ENCODE measurements around the gene CREG2.
"Not testable (repeated sequence)": the region's sequence is repeated elsewhere in the genome, so short reads cannot be mapped to it uniquely, and the experiment has no call there.

Gene CREG2

DNA sequence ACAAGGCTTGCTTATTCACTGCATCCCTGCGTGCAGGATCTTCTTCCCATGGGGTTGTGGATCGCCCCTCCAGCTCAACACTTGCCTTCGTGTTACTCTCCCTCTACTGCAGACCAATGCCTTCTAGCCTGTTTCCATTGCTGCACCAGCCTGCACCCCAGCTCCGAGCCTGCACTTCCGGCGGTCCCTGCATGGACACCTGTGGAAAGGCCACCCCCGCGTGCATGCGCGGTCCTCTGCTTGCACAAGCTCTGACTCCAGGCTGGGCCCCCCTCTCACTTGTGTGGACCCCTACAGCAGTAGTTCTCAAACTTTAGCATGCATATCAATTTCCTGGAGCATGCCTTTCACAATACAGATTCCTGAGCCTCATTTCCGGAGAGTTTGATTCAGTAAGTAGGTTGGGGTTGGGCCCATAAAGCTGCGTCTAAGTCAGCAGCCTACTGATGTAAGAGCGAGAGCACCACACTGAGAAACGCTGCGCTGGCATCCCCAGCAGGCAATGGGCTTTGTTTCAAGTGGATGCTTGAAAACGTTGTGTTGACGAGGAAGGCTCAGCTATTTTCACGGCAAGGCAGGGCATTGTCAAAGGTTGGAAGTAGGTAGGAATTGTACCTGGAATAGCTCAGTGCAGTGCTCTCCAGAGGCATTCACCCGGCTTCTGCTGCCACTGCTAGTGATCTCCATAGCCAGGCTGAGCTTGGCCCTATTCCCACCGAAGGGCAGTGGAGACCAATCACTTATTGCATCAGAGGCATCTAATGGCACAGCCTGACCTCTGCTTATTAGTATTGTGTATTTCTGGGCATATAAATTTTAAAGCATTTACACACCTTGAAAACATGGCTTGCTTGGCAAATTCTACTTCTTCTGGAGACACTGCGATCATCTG, 32.6 kb downstream of the CREG2 start:
- Histone ChIP-seq H3K9me3 (ENCODE audit: control insufficient read depth in 5 of 5, low read length in 5 of 5) (no peaks in the 10 kb centered on the region), H3K9ac (ENCODE audit: low read length in 5 of 5) (no peak overlapping the region), H3K4me1 (ENCODE audit: control insufficient read depth in 5 of 5, insufficient read depth in 5 of 5, low read length in 5 of 5) (peaks cover 0 to 3% (median 0%) of the 10 kb centered on the region in 5 donors), H3K36me3 (ENCODE audit: control insufficient read depth in 5 of 5, insufficient read depth in 5 of 5, low read length in 5 of 5) (no peaks in the 10 kb centered on the region), H3K27me3 (ENCODE audit: control insufficient read depth in 5 of 5, insufficient read depth in 4 of 5, low read length in 5 of 5) (peaks cover 0 to 2% (median 0%) of the 10 kb centered on the region in 5 donors), H3K27ac (ENCODE audit: low read depth, low read length) (no peak overlapping the region), H3K4me3 (ENCODE audit: low read depth in 1 of 5, low read length in 5 of 5) (no peak overlapping the region)

DNA sequence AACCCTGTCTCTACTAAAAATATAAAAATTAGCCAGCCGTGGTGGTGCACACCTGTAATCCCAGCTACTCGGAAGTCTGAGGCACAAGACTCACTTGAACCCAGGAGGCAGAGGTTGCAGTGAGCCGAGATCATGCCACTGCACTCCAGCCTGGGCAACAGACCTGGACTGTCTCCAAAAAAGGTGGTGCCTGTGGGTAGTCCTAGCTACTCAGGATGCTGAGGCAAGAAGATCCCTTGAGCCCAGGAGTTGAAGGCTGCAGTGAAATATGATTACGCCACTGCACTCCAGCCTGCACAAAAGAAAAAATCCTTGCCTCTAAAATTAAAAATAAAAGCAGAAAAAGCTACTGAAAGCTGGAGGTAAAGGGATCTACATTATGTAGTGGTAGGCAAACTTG, 34.7 kb downstream of the CREG2 start:
- H3K4me1 ChIP-seq (ENCODE audit: control insufficient read depth in 5 of 5, insufficient read depth in 5 of 5, low read length in 5 of 5); H3K27ac ChIP-seq (ENCODE audit: low read depth, low read length); H3K9ac ChIP-seq (ENCODE audit: low read length in 5 of 5); H3K27me3 ChIP-seq (ENCODE audit: control insufficient read depth in 5 of 5, insufficient read depth in 4 of 5, low read length in 5 of 5); H3K36me3 ChIP-seq (ENCODE audit: control insufficient read depth in 5 of 5, insufficient read depth in 5 of 5, low read length in 5 of 5); H3K9me3 ChIP-seq (ENCODE audit: control insufficient read depth in 5 of 5, low read length in 5 of 5); H3K4me3 ChIP-seq (ENCODE audit: low read depth in 1 of 5, low read length in 5 of 5): not testable (repeated sequence)

DNA sequence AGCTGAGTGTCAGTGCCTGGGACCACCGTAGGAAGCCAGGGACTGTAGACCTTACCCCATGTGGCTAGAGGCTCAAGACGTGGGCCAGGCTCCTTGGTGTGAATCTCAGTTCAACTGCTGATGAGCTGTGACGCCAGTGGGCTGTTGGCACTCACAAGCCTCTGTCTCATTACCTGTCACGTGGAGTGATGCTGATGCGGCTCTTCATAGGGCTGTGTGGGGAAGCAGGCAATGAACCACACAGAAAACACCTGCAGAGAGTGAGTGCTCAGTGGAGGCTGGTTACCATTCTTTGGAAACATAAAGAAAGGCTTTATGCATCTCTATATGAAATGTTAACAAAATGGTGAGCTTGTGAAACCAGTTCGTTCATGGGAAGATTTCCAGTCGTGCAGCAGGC, 36.1 kb downstream of the CREG2 start:
- H3K4me1 ChIP-seq (ENCODE audit: control insufficient read depth in 5 of 5, insufficient read depth in 5 of 5, low read length in 5 of 5) = peaks cover 0 to 3% (median 0%) of the 10 kb centered on the region in 5 donors
- no peak overlapping the region for H3K27ac ChIP-seq (ENCODE audit: low read depth, low read length)
- H3K4me3 ChIP-seq (ENCODE audit: low read depth in 1 of 5, low read length in 5 of 5) = no peak overlapping the region
- H3K9ac ChIP-seq (ENCODE audit: low read length in 5 of 5) = no peak overlapping the region
- no peaks in the 10 kb centered on the region for H3K9me3 ChIP-seq (ENCODE audit: control insufficient read depth in 5 of 5, low read length in 5 of 5)
- H3K27me3 ChIP-seq (ENCODE audit: control insufficient read depth in 5 of 5, insufficient read depth in 4 of 5, low read length in 5 of 5) = no peaks in the 10 kb centered on the region
- no peaks in the 10 kb centered on the region for H3K36me3 ChIP-seq (ENCODE audit: control insufficient read depth in 5 of 5, insufficient read depth in 5 of 5, low read length in 5 of 5)

DNA sequence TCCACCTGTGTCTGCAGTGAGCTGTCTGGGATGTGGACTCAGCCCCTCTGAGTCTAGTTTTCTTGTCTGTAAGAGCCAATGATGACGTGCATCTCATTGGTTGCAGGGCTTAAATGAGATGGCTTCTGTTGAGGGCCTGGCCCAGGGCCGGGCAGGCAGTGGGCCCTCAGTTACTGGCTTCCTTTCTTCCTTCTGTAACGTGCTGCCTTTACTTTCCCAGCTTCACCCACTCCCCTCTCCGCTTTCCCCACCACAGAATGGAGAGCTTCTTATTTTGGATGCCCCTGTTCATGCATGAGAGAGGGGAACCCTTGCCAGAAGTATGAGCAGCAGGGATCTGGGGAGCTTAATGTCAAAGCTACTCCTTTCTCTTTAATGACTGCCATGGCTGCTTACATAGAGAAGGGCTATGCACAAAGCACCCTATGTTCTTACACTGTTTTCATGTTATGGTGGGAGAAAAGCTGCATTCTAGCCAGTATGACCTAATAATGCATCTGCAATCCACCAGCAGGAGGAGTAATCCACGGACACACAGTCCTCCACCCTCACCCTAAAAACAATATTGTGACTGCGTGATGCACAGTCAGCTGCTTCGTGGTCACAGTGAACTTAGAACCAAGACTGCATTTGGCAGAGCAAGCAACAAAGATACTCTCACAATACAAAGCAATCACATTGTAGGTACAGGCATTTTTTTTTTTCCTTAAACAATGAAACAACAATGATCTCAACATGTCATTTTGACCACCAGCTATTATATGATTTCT, 37.2 kb downstream of the CREG2 start:
- Histone ChIP-seq H3K4me3 (ENCODE audit: low read depth in 1 of 5, low read length in 5 of 5) (no peak overlapping the region), H3K36me3 (ENCODE audit: control insufficient read depth in 5 of 5, insufficient read depth in 5 of 5, low read length in 5 of 5) (no peaks in the 10 kb centered on the region), H3K4me1 (ENCODE audit: control insufficient read depth in 5 of 5, insufficient read depth in 5 of 5, low read length in 5 of 5) (peaks cover 0 to 2% (median 0%) of the 10 kb centered on the region in 5 donors), H3K27me3 (ENCODE audit: control insufficient read depth in 5 of 5, insufficient read depth in 4 of 5, low read length in 5 of 5) (no peaks in the 10 kb centered on the region), H3K9me3 (ENCODE audit: control insufficient read depth in 5 of 5, low read length in 5 of 5) (no peaks in the 10 kb centered on the region), H3K9ac (ENCODE audit: low read length in 5 of 5) (no peak overlapping the region), H3K27ac (ENCODE audit: low read depth, low read length) (no peak overlapping the region)

DNA sequence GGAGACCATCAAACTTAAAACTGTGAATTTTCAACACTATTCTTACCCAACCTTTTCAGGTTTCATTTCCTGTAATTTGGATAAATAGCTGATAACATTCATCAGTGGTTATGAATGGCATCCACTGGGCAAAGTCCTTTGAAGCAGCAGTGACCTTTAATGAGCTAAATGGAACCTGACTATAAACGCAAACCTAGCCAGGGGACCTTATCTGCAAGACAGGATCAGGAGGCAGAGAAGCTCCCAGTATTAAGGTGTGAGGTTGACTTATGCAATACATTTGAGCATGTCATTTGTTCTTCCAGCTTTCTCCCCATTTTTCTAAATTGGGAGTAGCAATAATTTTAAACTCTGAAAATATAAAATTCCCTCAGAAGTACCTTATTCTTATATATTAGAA, 38.4 kb downstream of the CREG2 start:
- Histone ChIP-seq H3K27ac (ENCODE audit: low read depth, low read length) (no peak overlapping the region), H3K36me3 (ENCODE audit: control insufficient read depth in 5 of 5, insufficient read depth in 5 of 5, low read length in 5 of 5) (no peaks in the 10 kb centered on the region), H3K9ac (ENCODE audit: low read length in 5 of 5) (no peak overlapping the region), H3K4me1 (ENCODE audit: control insufficient read depth in 5 of 5, insufficient read depth in 5 of 5, low read length in 5 of 5) (no peaks in the 10 kb centered on the region), H3K4me3 (ENCODE audit: low read depth in 1 of 5, low read length in 5 of 5) (no peak overlapping the region), H3K9me3 (ENCODE audit: control insufficient read depth in 5 of 5, low read length in 5 of 5) (no peaks in the 10 kb centered on the region), H3K27me3 (ENCODE audit: control insufficient read depth in 5 of 5, insufficient read depth in 4 of 5, low read length in 5 of 5) (no peaks in the 10 kb centered on the region)

DNA sequence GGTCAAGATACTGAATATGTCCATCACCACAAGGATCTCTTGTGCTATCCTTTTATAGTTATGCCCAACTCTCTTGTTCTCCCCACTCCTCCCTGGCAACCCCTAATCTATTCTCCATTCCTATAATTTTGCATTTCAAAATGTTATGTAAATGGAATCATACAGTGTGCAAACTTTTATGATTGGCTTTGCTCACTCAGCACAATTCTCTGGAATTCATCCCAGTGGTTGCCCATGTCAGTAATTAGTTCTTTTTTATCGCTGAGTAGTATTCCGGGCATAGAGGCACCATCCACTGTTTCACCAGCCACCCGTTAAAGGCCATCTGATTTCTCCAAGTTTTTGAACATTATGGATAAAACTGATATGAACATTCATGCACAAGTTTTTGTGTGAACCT, 40.4 kb downstream of the CREG2 start:
- Histone ChIP-seq H3K27me3 (ENCODE audit: control insufficient read depth in 5 of 5, insufficient read depth in 4 of 5, low read length in 5 of 5) (no peaks in the 10 kb centered on the region), H3K4me3 (ENCODE audit: low read depth in 1 of 5, low read length in 5 of 5) (no peak overlapping the region), H3K27ac (ENCODE audit: low read depth, low read length) (no peak overlapping the region), H3K9me3 (ENCODE audit: control insufficient read depth in 5 of 5, low read length in 5 of 5) (no peaks in the 10 kb centered on the region), H3K9ac (ENCODE audit: low read length in 5 of 5) (no peak overlapping the region), H3K4me1 (ENCODE audit: control insufficient read depth in 5 of 5, insufficient read depth in 5 of 5, low read length in 5 of 5) (peaks cover 0 to 4% (median 0%) of the 10 kb centered on the region in 5 donors), H3K36me3 (ENCODE audit: control insufficient read depth in 5 of 5, insufficient read depth in 5 of 5, low read length in 5 of 5) (no peaks in the 10 kb centered on the region)

DNA sequence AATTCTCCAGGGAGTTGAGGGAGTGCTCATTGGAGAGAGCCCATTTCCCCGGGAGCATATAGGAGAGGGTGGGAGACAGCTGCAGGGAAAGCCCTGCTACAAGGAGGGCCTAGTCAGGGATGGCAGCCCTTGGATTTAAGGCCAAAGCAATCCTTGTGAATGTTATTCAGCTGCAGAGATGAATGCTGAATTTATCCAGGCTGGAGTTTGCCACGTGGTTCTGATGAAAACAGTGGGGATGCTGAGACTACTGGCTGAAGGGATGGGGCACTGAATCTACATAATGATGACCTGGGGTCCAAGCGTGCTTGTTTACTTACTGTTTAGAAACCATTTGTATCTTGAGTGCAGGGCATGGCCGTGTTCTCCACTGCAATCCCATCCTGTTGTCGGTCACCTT, 43.2 kb downstream of the CREG2 start:
- Histone ChIP-seq H3K27ac (ENCODE audit: low read depth, low read length) (no peak overlapping the region), H3K27me3 (ENCODE audit: control insufficient read depth in 5 of 5, insufficient read depth in 4 of 5, low read length in 5 of 5) (no peaks in the 10 kb centered on the region), H3K36me3 (ENCODE audit: control insufficient read depth in 5 of 5, insufficient read depth in 5 of 5, low read length in 5 of 5) (no peaks in the 10 kb centered on the region), H3K9me3 (ENCODE audit: control insufficient read depth in 5 of 5, low read length in 5 of 5) (no peaks in the 10 kb centered on the region), H3K4me3 (ENCODE audit: low read depth in 1 of 5, low read length in 5 of 5) (no peak overlapping the region), H3K9ac (ENCODE audit: low read length in 5 of 5) (no peak overlapping the region), H3K4me1 (ENCODE audit: control insufficient read depth in 5 of 5, insufficient read depth in 5 of 5, low read length in 5 of 5) (peaks cover 0 to 12% (median 0%) of the 10 kb centered on the region in 5 donors)

DNA sequence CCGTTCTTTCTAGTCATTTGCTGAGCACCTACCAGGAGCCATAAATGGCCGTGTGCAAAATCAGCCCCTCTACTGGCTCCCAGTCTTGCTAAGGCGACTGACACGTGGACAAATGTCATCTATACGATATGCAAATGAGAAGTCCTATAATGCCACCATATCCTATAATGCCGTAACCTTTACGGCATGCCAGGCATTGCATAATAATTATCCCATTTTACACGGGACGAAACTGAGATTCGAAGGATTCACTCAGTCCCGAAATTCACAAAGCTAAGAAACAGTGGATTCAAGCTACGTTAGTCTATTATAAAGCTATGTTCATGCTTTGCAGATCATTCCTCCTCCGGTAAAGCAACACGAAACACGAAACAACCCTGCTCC, 44.7 kb downstream of the CREG2 start:
- Histone ChIP-seq H3K27ac (ENCODE audit: low read depth, low read length) (no peak overlapping the region), H3K4me3 (ENCODE audit: low read depth in 1 of 5, low read length in 5 of 5) (no peak overlapping the region), H3K36me3 (ENCODE audit: control insufficient read depth in 5 of 5, insufficient read depth in 5 of 5, low read length in 5 of 5) (no peaks in the 10 kb centered on the region), H3K9ac (ENCODE audit: low read length in 5 of 5) (no peak overlapping the region), H3K27me3 (ENCODE audit: control insufficient read depth in 5 of 5, insufficient read depth in 4 of 5, low read length in 5 of 5) (no peaks in the 10 kb centered on the region), H3K9me3 (ENCODE audit: control insufficient read depth in 5 of 5, low read length in 5 of 5) (no peaks in the 10 kb centered on the region), H3K4me1 (ENCODE audit: control insufficient read depth in 5 of 5, insufficient read depth in 5 of 5, low read length in 5 of 5) (peaks cover 0 to 12% (median 0%) of the 10 kb centered on the region in 5 donors)

DNA sequence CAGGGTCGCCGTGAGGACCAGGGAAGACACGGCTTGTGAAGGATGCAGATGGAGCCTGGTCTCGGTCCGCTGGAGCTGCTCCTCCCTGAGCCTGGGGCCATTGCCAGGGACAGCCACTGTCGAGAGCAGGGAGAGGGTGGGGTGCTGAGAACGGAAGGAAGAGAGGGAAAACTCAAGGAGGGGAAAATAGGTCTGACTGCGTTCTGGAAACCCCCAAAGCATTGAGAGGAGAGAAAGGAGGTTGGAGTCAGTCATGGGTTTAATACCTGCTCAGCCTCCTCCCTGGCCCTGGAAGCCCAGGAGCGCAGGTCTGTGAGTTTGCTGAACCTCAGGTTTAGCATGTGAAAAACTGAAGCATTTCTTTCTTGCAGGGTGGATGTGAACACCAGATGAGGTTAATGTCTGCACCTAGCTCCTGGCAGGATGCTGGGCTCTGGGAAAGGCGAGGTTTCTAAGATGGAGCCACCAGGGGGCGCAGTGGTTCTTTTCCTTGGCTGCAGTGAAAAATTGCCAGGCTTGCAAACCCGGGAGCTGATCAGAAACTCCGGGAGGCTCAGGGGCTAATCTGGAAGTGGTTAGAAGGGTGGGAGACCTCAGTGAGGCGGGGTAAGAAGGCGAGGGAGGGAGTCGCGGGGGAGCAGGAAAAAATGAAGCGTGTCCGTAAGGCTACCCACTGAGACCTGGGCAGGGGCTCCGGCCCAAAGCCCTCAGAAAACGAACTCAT, 45.2 kb downstream of the CREG2 start:
- H3K36me3 ChIP-seq (ENCODE audit: control insufficient read depth in 5 of 5, insufficient read depth in 5 of 5, low read length in 5 of 5) = no peaks in the 10 kb centered on the region
- H3K4me3 ChIP-seq (ENCODE audit: low read depth in 1 of 5, low read length in 5 of 5) = no peak overlapping the region
- H3K9me3 ChIP-seq (ENCODE audit: control insufficient read depth in 5 of 5, low read length in 5 of 5) = no peaks in the 10 kb centered on the region
- peaks cover 0 to 12% (median 0%) of the 10 kb centered on the region in 5 donors for H3K4me1 ChIP-seq (ENCODE audit: control insufficient read depth in 5 of 5, insufficient read depth in 5 of 5, low read length in 5 of 5)
- no peaks in the 10 kb centered on the region for H3K27me3 ChIP-seq (ENCODE audit: control insufficient read depth in 5 of 5, insufficient read depth in 4 of 5, low read length in 5 of 5)
- H3K9ac ChIP-seq (ENCODE audit: low read length in 5 of 5) = no peak overlapping the region
- no peak overlapping the region for H3K27ac ChIP-seq (ENCODE audit: low read depth, low read length)

DNA sequence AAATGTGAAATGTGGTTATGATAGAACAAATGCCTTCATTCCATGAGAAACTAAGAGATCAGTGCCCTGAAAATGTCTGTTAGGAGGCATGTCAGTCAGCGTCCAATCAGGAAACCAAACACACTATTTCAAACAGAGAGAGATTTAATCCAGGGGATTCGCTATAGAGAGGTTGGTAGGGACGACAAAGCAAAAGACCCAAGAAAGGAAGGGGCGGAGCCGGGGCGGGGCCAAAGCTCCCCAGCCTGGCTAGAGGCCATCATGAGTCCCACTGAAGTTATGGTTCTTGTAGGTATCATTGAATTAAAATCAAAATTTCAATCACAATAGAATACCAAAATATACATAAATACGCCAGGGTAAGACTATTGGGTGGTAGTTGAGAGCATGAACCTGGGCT, 45.9 kb downstream of the CREG2 start:
- no peaks in the 10 kb centered on the region for H3K36me3 ChIP-seq (ENCODE audit: control insufficient read depth in 5 of 5, insufficient read depth in 5 of 5, low read length in 5 of 5)
- no peak overlapping the region for H3K4me3 ChIP-seq (ENCODE audit: low read depth in 1 of 5, low read length in 5 of 5)
- no peak overlapping the region for H3K27ac ChIP-seq (ENCODE audit: low read depth, low read length)
- no peaks in the 10 kb centered on the region for H3K27me3 ChIP-seq (ENCODE audit: control insufficient read depth in 5 of 5, insufficient read depth in 4 of 5, low read length in 5 of 5)
- H3K9me3 ChIP-seq (ENCODE audit: control insufficient read depth in 5 of 5, low read length in 5 of 5) = no peaks in the 10 kb centered on the region
- no peak overlapping the region for H3K9ac ChIP-seq (ENCODE audit: low read length in 5 of 5)
- peaks cover 0 to 12% (median 0%) of the 10 kb centered on the region in 5 donors for H3K4me1 ChIP-seq (ENCODE audit: control insufficient read depth in 5 of 5, insufficient read depth in 5 of 5, low read length in 5 of 5)

All from subcutaneous abdominal adipose tissue (tissue), 5 donors.